Aorta (tissue), 5 donors: ENCODE results near the gene IL24. TPM values are rescaled to one million over a fixed set of nuclear protein-coding genes. Genes with fewer than 3 reads are reported as not detected.

ENCODE experiments used
- ATAC-seq: fragments of 200-7000 bp; cut with Tn5 transposase; one replicate; pipeline ENCODE4 v1.9.1; 2022; ENCODE audit warnings: moderate library complexity; ENCODE audit not compliant: low FRiP score
- DNase-seq, 2 donors: peaks; one replicate each; pipeline ENCODE4 v3.0.0-alpha.2; 2020
- H3K27ac ChIP-seq, 2 donors: one replicate each; pipeline ENCODE4 v1.5.1; 2013; ENCODE audit warnings: low read length in 2 of 2, mild to moderate bottlenecking in 2 of 2, moderate library complexity in 2 of 2, control low read depth in 1 of 2, inconsistent platforms in 1 of 2, low read depth in 1 of 2
- H3K27me3 ChIP-seq, 2 donors: one replicate each; pipeline ENCODE4 v1.6.1; 2013; ENCODE audit warnings: control low read depth in 1 of 2, low read length in 1 of 2, mild to moderate bottlenecking in 1 of 2, moderate library complexity in 1 of 2; ENCODE audit not compliant: insufficient read depth in 2 of 2, control insufficient read depth in 1 of 2
- H3K36me3 ChIP-seq, 2 donors: one replicate each; pipeline ENCODE4 v1.6.1; 2013; ENCODE audit warnings: control low read depth in 1 of 2, low read length in 1 of 2, mild to moderate bottlenecking in 1 of 2; ENCODE audit not compliant: insufficient read depth in 2 of 2, control insufficient read depth in 1 of 2
- H3K4me1 ChIP-seq, 2 donors: one replicate each; pipeline ENCODE4 v1.6.1; 2013; ENCODE audit warnings: low read length in 2 of 2, control low read depth in 1 of 2, mild to moderate bottlenecking in 1 of 2, moderate library complexity in 1 of 2; ENCODE audit not compliant: insufficient read depth in 2 of 2, control insufficient read depth in 1 of 2
- H3K4me3 ChIP-seq, 2 donors: one replicate each; pipeline ENCODE4 v1.5.1; 2013; ENCODE audit warnings: low read length in 2 of 2, control low read depth in 1 of 2, mild to moderate bottlenecking in 1 of 2
- H3K9me3 ChIP-seq: one replicate; pipeline ENCODE4 v1.6.1; 2013; ENCODE audit warnings: mild to moderate bottlenecking, low read length; ENCODE audit not compliant: control insufficient read depth
- WGBS, 2 donors: extraction: QIAGEN DNeasy Blood & Tissue Kit; methylation state at CpG; one replicate each; pipeline ENCODE4 v1.1.7; 2013; 5-methylcytosine and 5-hydroxymethylcytosine counted together
- intact Hi-C, 2 donors: fragments of 100-400 bp; cut with DNase I; formaldehyde crosslinking; loops; one replicate each; pipeline versions ENCODE4 v1.14.2 to v1.15.0; 2022
- polyA plus RNA-seq, 2 donors: library from polyadenylated mRNA; stranded (reverse); fragments of 200-250 nt; gene quantifications; one replicate each; pipeline ENCODE4 v1.2.3, GENCODE V29; 2013
- total RNA-seq, 2 donors: library from RNA; stranded (reverse); fragmentation: NEBNext Ultra II Directional; extraction: Animal tissue kit (Norgen Biotek cat#: 25700); gene quantifications; one replicate each; pipeline ENCODE4 v1.2.1, GENCODE V29; 2021
- donor health status: healthy with polysubstance abuse.
- donor health status: Bipolar disorder and iron deficiency.
- donor health status: DM: no; HTN: no; CAD: no.
- donor health status: DM: no; HTN: no; CAD: no.
- donor health status: DM: yes; HTN: yes; CAD: no.

The IL24 gene
- total and polyA plus RNA-seq, 4 donors = not detected

DNA sequence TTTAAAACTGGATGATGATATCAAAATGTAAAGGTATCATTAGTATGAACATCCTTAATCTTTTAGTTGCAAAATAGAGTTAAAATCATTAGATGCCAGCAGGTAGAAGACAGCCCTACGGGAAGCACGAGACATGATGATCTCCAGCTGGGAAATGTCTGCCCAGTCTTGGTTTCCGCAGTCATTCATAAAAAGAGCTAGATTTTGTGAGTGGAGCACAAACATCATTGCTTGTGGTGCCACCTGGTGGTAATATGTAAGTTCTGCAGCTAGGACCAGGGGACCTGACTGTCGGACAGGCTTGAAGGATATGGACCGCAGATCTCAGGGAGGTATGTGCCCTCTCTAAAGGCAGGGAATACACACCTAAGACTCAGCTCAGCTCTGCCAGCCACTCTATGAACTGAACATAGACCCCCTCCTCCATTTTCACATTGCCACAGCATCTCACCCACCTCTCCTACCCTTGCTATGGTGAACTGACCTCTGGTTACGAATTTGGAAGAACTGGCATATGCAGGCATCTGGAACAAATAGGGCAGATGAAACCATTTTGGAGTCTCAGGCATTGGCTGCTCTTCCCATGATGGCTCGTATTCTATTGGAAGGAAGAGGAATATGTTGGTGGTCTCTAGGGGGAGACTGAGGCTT lies 15.3 kb downstream of the IL24 start:
- Histone ChIP-seq H3K27ac (no peak overlapping the region), H3K4me1 (no peaks in the 10 kb centered on the region), H3K27me3 (no peaks in the 10 kb centered on the region), H3K9me3 (no peaks in the 10 kb centered on the region), H3K36me3 (no peaks in the 10 kb centered on the region), H3K4me3 (no peak overlapping the region)
- 19 to 20% methylated on average over 7 of the region's 7 CpGs for WGBS, 2 donors
- intact Hi-C loops = loop anchor here (5.0 kb wide), 4 partner anchors 185 to 435 kb away; no protein-coding TSS in a partner anchor
- ATAC-seq (peak; percentile 81), DNase-seq (peak in 1 of 2 donors; percentile 69)

DNA sequence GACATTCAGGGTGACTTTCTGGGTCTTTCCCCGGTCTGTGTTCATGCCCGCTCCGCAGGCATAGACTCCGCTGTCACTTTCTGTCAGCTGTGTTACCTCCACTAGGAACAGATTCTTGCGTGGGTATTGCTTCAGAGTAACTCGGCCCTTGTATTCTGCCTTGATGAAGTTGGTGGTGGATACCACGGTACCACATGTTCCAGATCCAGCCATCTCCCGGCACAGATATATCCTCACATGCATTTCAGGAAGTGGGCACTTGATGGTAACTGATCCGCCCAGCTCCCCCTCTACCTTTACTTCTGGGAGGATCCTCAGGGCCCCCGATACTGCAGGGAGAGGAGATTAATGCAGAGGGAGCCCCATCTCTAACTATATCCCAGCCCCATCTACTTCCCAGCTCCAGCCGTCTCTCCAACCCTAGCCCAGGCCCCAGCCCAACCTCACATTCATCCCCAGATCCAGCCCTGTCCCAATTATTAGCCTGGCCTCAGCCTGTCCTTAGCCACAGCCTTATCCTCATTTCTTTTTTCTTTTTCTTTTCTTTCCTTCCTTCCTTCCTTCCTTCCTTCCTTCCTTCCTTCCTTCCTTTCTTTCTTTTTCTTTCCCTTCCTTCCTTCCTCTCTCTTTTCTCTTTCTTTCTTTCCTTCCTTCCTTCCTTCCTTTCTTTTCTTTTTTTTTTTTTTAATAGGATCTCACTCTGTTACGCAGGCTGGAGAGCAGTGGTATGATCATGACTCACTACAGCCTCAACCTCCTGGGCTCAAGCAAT lies 16.7 kb downstream of the IL24 start:
- 78 to 83% methylated on average over 12 of the region's 12 CpGs for WGBS, 2 donors
- no peaks in the 10 kb centered on the region for H3K36me3 ChIP-seq
- H3K9me3 ChIP-seq = no peaks in the 10 kb centered on the region
- no peak overlapping the region for H3K27ac ChIP-seq
- no peaks in the 10 kb centered on the region for H3K4me1 ChIP-seq
- no peaks in the 10 kb centered on the region for H3K27me3 ChIP-seq
- H3K4me3 ChIP-seq = no peak overlapping the region
- ATAC-seq = no peak
- intact Hi-C loops = loop anchor here (5.0 kb wide), 4 partner anchors 187 to 437 kb away; no protein-coding TSS in a partner anchor
- peak in 1 of 2 donors; percentile 34 for DNase-seq

DNA sequence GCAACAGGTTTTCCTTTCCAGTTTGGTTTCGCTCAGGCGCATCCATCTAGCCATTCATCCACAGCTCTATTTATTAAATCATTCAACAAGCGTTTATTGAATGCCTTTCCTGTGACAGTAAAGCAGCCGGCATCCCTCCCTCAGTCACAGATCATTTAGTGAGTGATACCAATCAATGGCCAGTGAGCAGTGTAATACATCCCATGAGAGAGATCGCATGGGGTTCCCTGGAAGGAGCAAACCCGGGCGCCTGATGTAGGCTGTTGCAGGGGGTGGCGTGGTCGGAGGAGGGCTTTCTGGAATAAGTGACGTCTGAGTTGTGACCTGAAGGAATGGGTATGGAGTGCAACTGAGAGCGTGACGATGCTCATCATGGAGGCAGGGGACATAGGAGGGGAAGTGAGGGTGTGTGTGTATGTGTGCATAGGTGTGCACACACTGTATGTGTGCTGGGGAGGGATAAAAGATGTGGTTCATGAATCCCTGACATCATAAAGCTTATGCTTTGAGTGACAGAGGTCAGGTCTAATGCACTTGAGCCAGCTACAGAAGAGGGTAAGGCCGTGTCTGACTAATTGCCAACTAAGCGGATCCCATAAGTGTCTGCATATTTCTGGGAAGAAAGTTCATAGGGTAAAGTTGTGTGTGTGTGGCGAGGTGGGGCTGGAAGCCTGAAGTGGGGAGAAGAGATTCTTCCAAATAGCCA lies 17.9 kb downstream of the IL24 start:
- Histone ChIP-seq H3K27me3 (no peaks in the 10 kb centered on the region), H3K27ac (no peak overlapping the region), H3K4me3 (no peak overlapping the region), H3K4me1 (no peaks in the 10 kb centered on the region), H3K36me3 (no peaks in the 10 kb centered on the region), H3K9me3 (no peaks in the 10 kb centered on the region)
- DNase-seq = peak in 1 of 2 donors; percentile 42
- 70 to 74% methylated on average over 15 of the region's 15 CpGs for WGBS, 2 donors
- intact Hi-C loops = no loop called here
- no peak for ATAC-seq

DNA sequence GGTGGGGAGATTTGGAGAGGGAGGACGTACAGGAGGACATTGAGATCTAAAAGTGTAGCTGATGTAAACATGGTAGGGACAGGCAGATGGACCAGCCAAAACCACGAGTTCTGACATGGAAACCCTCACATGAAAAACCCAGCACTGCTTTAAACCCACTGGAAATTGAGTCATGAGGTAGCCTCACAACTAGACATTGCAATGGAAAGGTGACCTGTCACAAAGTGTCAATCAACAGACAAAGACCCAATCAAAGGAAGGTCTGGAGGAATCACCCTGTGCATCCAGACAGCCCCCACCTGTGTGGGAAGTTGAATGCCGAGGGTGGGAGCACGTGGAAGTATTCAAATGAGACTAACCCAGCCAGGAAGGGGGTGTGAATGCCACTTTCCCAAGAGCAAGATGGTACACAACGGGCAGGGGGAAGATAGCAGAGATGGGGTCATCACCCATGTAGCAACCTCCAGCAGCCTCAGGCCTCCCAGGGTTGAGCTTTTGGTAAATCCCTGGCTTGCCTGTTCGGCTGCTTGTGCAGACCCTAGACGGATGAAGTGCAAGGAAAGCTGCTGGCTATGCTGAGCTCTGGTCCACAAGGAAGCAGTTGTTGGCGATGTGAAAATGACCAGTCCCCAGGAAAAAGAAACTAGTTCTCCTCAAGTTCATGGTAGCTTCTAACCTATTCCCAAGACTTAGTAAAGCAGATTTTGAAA lies 18.9 kb downstream of the IL24 start:
- H3K9me3 ChIP-seq = no peaks in the 10 kb centered on the region
- H3K36me3 ChIP-seq = no peaks in the 10 kb centered on the region
- no peaks in the 10 kb centered on the region for H3K27me3 ChIP-seq
- no peaks in the 10 kb centered on the region for H3K4me1 ChIP-seq
- H3K4me3 ChIP-seq = no peak overlapping the region
- intact Hi-C loops = no loop called here
- 65% methylated on average over 8 of the region's 8 CpGs for WGBS, 2 donors
- DNase-seq (peak in 1 of 2 donors; percentile 25), ATAC-seq (no peak)
- no peak overlapping the region for H3K27ac ChIP-seq

DNA sequence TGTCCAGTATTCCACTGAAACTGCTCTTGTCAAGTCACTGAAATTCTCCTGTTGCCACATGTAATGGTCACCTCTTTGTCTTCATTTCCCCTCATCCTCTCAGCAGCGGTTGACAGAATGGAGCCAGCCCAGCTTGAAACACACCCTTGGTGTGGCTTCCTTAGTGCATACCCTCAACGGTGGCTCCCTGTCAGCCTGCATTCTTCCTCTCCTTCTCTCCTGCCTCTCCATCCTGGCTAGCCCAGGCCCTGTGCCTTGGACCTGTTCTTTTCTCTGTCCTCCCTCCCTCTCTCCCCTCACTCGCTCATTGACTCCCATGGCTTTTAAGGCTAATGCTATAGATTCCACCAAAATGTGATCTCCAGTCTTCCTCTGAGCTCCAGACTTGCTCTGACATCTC lies 20.8 kb downstream of the IL24 start:
- 77 to 83% methylated on average over 3 of the region's 3 CpGs for WGBS, 2 donors
- ATAC-seq (no peak), DNase-seq (peak in 1 of 2 donors; percentile 9)
- Histone ChIP-seq H3K27ac (no peak overlapping the region), H3K27me3 (no peaks in the 10 kb centered on the region), H3K4me3 (no peak overlapping the region), H3K36me3 (no peaks in the 10 kb centered on the region), H3K9me3 (no peaks in the 10 kb centered on the region), H3K4me1 (no peaks in the 10 kb centered on the region)
- intact Hi-C loops = no loop called here

DNA sequence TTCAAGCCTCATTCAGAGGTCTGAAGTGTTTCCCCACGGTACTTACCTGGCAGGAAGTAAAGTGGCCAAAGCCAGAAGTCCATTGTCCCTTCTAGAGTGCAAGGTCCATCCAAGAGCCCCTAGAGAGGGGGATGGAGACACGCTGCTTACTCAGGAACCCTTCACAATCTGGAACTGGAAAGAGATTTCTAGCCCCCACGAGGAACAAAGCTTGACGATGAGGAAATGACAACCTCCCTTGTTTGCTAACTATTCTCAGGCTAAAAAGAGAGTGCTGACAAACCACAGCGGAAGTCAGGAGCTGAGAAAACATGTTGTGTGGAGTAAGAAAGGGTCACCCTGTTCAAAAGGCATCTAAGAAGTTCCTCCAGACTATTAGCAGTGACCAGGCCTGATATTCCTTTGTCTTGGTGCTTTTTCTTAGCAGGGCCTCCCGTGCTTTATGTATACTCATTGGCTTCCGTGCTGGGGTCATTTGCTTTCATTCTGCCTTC lies 24.6 kb downstream of the IL24 start, which contains the start of gene FCMR:
TSS of gene FCMR (minus strand) at position 170 of the 494 bp plus-strand sequence. CDS start at position 83, 87 bp downstream.
- no peaks in the 10 kb centered on the region for H3K9me3 ChIP-seq
- intact Hi-C loops = no loop called here
- no peaks in the 10 kb centered on the region for H3K27me3 ChIP-seq
- H3K4me3 ChIP-seq = no peak within 1 kb of the TSS
- no peak within 1 kb of the TSS for H3K27ac ChIP-seq
- H3K36me3 ChIP-seq = no peaks in the 10 kb centered on the region
- WGBS, 2 donors = 61 to 68% methylated on average over 7 of the region's 7 CpGs
- ATAC-seq = no peak
- DNase-seq = peak in 1 of 2 donors; percentile 2
- H3K4me1 ChIP-seq = no peaks in the 10 kb centered on the region

DNA sequence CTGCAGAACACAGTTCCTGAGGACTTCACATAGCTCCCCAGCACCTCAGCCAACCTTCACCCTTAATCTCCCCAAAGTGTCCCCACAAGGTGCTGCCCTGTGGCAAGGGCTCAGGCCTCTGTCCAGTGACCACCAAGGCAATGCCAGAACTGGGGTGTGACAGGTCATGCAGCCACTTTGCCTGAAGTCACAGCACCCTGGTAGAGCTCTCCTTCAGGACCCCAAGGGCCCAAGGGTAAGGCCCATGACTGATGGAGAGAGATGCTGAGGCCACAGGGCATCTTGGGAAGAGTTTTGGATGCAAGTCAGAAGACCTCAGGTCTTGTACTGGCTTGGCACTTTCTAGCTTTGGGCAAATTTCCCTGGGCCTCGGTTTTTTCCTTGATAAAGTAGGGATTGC lies 25.3 kb downstream of the IL24 start:
- Histone ChIP-seq H3K27ac (no peak overlapping the region), H3K36me3 (no peaks in the 10 kb centered on the region), H3K27me3 (no peaks in the 10 kb centered on the region), H3K4me1 (no peaks in the 10 kb centered on the region), H3K9me3 (no peaks in the 10 kb centered on the region), H3K4me3 (no peak overlapping the region)
- no peak for ATAC-seq
- peak in 1 of 2 donors; percentile 35 for DNase-seq
- intact Hi-C loops = no loop called here
- WGBS, 2 donors = 54 to 69% methylated on average over 1 of the region's 1 CpG
